ENCODE data around the gene ASAP3. TPM values are rescaled to one million over a fixed set of nuclear protein-coding genes. Genes with fewer than 3 reads are reported as not detected.

Gene ASAP3
- total and polyA plus RNA-seq, 2 of the 13 experiments (the other 11 are each of a cell fraction or from before 2014, with no cell fraction given), result 32.6 to 37.0 TPM

- TF ChIP-seq, protein P1, sequence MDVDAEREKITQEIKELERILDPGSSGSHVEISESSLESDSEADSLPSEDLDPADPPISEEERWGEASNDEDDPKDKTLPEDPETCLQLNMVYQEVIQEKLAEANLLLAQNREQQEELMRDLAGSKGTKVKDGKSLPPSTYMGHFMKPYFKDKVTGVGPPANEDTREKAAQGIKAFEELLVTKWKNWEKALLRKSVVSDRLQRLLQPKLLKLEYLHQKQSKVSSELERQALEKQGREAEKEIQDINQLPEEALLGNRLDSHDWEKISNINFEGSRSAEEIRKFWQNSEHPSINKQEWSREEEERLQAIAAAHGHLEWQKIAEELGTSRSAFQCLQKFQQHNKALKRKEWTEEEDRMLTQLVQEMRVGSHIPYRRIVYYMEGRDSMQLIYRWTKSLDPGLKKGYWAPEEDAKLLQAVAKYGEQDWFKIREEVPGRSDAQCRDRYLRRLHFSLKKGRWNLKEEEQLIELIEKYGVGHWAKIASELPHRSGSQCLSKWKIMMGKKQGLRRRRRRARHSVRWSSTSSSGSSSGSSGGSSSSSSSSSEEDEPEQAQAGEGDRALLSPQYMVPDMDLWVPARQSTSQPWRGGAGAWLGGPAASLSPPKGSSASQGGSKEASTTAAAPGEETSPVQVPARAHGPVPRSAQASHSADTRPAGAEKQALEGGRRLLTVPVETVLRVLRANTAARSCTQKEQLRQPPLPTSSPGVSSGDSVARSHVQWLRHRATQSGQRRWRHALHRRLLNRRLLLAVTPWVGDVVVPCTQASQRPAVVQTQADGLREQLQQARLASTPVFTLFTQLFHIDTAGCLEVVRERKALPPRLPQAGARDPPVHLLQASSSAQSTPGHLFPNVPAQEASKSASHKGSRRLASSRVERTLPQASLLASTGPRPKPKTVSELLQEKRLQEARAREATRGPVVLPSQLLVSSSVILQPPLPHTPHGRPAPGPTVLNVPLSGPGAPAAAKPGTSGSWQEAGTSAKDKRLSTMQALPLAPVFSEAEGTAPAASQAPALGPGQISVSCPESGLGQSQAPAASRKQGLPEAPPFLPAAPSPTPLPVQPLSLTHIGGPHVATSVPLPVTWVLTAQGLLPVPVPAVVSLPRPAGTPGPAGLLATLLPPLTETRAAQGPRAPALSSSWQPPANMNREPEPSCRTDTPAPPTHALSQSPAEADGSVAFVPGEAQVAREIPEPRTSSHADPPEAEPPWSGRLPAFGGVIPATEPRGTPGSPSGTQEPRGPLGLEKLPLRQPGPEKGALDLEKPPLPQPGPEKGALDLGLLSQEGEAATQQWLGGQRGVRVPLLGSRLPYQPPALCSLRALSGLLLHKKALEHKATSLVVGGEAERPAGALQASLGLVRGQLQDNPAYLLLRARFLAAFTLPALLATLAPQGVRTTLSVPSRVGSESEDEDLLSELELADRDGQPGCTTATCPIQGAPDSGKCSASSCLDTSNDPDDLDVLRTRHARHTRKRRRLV (CRISPR knock-in tag; IDR thresholded peaks at IDR 0.05), result peak; percentile 55; the same call in 1 of the 2 replicates
- TF ChIP-seq, protein P2, sequence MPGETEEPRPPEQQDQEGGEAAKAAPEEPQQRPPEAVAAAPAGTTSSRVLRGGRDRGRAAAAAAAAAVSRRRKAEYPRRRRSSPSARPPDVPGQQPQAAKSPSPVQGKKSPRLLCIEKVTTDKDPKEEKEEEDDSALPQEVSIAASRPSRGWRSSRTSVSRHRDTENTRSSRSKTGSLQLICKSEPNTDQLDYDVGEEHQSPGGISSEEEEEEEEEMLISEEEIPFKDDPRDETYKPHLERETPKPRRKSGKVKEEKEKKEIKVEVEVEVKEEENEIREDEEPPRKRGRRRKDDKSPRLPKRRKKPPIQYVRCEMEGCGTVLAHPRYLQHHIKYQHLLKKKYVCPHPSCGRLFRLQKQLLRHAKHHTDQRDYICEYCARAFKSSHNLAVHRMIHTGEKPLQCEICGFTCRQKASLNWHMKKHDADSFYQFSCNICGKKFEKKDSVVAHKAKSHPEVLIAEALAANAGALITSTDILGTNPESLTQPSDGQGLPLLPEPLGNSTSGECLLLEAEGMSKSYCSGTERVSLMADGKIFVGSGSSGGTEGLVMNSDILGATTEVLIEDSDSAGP (CRISPR knock-in tag; IDR thresholded peaks at IDR 0.05; ENCODE audit: borderline replicate concordance), result peak; percentile 41; the same call in 1 of the 2 replicates
- TF ChIP-seq HMG20A (CRISPR knock-in tag; IDR thresholded peaks at IDR 0.05; ENCODE audit: borderline replicate concordance), result peak; percentile 57; the same call in 1 of the 2 replicates
- peak; percentile 35; the same call in 1 of the 2 replicates for TF ChIP-seq FOXC1 (CRISPR knock-in tag; IDR thresholded peaks at IDR 0.05; ENCODE audit: borderline replicate concordance)
- no peak for TF ChIP-seq ZNF850 (CRISPR knock-in tag; conservative IDR thresholded peaks at IDR 0.05)
- TF ChIP-seq ZNF737 (CRISPR knock-in tag; IDR thresholded peaks at IDR 0.05; ENCODE audit: borderline replicate concordance), result no peak
- peak; percentile 29; the same call in 1 of the 2 replicates for TF ChIP-seq ZBTB26 (CRISPR knock-in tag; IDR thresholded peaks at IDR 0.05; ENCODE audit: borderline replicate concordance)
- peak; percentile 44; the same call in 1 of the 2 replicates for TF ChIP-seq HNF4G (IDR thresholded peaks at IDR 0.05; ENCODE audit: borderline replicate concordance, low read depth, low read length)
- TF ChIP-seq HNF4G (CRISPR knock-in tag; IDR thresholded peaks at IDR 0.05; ENCODE audit: borderline replicate concordance, low read depth), result no peak; the same call in 1 of the 2 replicates
- 0 out of 2 replicates have a peak, but pooled peaks have one; percentile 69 for TF ChIP-seq ZHX1 (CRISPR knock-in tag; IDR thresholded peaks at IDR 0.05; ENCODE audit: low read depth)
- TF ChIP-seq, protein P3, sequence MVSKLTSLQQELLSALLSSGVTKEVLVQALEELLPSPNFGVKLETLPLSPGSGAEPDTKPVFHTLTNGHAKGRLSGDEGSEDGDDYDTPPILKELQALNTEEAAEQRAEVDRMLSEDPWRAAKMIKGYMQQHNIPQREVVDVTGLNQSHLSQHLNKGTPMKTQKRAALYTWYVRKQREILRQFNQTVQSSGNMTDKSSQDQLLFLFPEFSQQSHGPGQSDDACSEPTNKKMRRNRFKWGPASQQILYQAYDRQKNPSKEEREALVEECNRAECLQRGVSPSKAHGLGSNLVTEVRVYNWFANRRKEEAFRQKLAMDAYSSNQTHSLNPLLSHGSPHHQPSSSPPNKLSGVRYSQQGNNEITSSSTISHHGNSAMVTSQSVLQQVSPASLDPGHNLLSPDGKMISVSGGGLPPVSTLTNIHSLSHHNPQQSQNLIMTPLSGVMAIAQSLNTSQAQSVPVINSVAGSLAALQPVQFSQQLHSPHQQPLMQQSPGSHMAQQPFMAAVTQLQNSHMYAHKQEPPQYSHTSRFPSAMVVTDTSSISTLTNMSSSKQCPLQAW (CRISPR knock-in tag; IDR thresholded peaks at IDR 0.05), result peak; percentile 88
- no peak for TF ChIP-seq ZNF260 (CRISPR knock-in tag; IDR thresholded peaks at IDR 0.05; ENCODE audit: borderline replicate concordance, low read depth)
- TF ChIP-seq CBX1 (IDR thresholded peaks at IDR 0.05; ENCODE audit: low read depth), result no peak
- TF ChIP-seq SRSF4 (IDR thresholded peaks at IDR 0.05; ENCODE audit: low read depth, low read length, poor library complexity, severe bottlenecking), result no peak
Observed at GRCh38 chr1:23478896-23479665, 4.9 kb downstream of the ASAP3 start (continued).

Measured in HepG2 (cell line).